AG09319 (cell line): ENCODE results near the gene LCOR.

Source experiments
- DNase-seq: peaks from one replicate; pipeline ENCODE4 v3.0.0-alpha.2; 2010; ENCODE audit warnings: low read depth; ENCODE audit errors: extremely low read depth
- TF ChIP-seq, protein P1 (sequence below): IDR thresholded peaks from 2 replicates; pipeline ENCODE4 v1.5.1; 2011; ENCODE audit warnings: low read depth, mild to moderate bottlenecking, inconsistent platforms, low read length, moderate library complexity

LCOR gene

DNA sequence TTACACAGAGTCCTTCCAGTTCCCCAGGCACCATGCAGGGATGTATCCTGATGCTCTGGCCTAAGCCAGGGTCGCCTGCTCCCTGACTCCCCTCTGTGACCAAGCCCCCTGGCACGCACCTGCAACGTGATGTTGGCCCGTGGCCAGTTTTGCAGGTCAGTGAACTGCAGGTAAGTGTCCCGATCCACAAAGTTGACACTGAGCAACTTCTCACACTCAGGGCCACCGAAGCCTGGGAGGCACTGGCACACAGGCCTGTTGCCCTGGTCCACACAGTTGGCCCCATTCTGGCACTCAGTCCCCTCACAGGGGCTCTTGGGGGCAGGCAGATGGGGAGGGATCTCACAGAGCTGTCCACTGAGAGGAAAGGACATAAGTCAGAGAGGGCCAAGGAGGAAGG is 174.3 kb downstream of the LCOR start:
- DNase-seq, result no peak
- TF ChIP-seq, protein P1, sequence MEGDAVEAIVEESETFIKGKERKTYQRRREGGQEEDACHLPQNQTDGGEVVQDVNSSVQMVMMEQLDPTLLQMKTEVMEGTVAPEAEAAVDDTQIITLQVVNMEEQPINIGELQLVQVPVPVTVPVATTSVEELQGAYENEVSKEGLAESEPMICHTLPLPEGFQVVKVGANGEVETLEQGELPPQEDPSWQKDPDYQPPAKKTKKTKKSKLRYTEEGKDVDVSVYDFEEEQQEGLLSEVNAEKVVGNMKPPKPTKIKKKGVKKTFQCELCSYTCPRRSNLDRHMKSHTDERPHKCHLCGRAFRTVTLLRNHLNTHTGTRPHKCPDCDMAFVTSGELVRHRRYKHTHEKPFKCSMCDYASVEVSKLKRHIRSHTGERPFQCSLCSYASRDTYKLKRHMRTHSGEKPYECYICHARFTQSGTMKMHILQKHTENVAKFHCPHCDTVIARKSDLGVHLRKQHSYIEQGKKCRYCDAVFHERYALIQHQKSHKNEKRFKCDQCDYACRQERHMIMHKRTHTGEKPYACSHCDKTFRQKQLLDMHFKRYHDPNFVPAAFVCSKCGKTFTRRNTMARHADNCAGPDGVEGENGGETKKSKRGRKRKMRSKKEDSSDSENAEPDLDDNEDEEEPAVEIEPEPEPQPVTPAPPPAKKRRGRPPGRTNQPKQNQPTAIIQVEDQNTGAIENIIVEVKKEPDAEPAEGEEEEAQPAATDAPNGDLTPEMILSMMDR, result no peak

DNA sequence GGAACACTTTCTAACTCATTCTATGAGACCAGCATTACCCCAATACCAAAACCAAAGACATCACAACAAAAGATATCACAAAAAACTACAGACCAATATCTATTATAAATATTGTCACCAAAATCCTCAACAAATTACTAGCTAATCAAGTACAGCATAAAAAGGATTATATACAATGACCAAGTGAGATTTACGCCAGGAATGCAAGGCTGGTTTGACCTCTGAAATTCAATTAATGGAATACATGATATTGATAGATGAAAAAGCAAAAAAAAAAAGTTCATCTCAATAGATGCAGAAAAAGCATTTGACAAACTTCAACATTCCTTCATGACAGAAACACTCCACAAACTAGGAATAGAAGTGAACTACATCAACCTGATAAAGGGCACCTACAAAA is 175.3 kb downstream of the LCOR start:
- TF ChIP-seq, protein P1, result no peak
- DNase-seq, result no peak

DNA sequence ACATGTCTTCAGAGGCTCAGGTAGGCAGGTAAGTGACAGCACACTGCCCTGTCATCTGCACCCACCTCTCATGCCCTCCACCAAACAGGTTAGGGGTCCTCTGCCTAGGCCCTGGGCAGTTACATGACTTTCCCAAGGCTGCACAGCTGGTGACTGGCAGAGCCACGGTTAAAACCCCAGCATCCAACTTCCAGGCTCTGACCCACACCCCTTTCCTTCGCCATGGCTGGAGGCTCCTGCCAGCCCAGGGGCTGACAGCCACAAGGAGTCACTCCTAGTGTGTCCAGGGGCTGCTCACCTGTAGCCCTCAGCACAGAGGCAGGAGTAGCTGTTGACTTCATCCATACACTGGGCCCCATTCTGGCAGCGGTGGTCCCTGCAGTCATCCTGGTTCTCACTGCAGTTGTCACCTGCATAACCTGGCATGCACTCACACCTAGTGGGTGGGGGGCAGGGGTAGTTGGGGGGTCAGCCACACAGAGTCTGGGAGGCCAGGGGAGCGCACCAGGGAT is 178.7 kb downstream of the LCOR start:
- no peak for DNase-seq
- TF ChIP-seq, protein P1, result no peak

DNA sequence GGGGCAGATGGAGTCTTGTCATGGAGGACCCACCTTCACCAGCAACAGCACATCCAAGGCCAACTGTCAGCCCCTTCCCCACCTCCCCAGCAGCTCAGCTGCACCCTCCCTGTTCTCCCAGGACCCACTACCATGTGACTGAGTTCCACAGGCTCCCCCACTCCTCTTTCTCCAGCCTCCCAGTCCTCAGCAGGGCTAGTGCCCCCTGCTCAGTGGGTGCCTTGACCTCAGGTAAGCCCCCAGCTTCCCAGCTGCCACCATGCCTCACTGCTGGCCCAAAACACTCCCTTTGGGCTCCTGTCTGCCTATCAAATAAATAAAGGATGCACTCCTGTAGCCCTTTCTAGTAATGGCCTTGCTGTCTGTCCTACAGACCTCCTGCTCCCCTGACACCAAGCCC is 179.3 kb downstream of the LCOR start:
- no peak for DNase-seq
- TF ChIP-seq, protein P1, result no peak

DNA sequence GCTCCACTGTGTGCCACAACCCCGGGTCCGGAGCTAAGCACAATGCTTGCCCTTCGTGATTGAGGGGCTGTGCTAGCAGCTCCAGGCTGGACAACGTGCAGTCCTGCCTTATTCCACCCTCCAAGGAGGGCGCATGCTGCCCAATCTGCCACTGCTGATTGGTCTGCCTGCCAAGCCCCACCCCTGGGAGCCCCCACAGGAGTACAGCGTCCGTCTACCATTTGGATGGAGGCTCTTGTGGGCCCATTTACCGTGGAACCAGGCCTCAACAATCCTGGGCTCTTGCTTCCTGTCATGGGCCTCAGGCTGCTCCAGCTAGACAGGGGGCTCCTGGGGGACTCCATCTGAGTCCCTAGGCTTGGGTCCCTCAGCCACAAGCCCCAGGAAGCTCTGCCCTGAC is 180.4 kb downstream of the LCOR start:
- TF ChIP-seq, protein P1, result no peak
- DNase-seq, result no peak

DNA sequence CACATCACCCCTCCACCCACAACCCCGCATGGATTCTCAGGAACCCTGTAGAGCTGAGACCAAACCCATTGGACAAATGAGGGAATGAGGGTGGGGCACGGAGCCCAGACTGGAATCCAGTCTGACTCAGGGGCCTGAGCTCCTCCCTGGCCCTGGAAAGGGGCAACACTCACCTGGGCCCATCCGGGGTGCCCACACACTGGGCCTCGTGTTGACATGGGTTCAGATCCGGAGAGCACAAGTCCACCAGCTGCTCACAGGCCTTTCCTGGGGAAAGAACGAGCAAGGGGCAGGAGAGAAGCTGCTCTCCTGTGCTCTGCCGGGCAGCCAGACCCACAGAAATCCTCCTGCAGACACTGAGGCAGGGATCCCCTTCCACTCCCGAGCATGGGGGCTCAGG is 181.5 kb downstream of the LCOR start:
- TF ChIP-seq, protein P1, result no peak
- no peak for DNase-seq

DNA sequence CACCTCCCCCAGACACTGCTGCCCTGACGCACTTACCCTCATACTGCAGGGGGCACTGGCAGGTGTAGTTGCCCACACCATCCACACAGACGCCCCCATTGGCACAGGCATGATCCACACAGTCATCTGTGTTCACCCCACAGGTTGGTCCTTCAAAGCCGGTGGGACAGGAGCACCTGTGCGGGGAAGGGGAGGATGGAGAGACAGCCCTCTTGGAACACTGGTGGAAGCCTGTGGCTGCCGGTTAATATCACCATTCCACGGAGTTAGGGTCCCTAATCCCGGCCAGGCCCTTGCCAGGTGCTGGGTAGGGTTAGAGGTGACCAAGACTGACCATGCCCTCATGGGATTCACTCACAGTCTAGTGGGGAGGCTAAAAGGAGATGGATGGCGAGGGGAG is 181.9 kb downstream of the LCOR start:
- TF ChIP-seq, protein P1, result no peak
- no peak for DNase-seq
